Measurements from ENCODE around the gene FAN1. TPM values are rescaled to one million over a fixed set of nuclear protein-coding genes. Genes with fewer than 3 reads are reported as not detected.

FAN1 gene
- total and polyA plus RNA-seq, 2 donors (not counting 3 experiments of a cell fraction or from before 2014, with no cell fraction given), result 4.3 to 11.7 TPM

DNA sequence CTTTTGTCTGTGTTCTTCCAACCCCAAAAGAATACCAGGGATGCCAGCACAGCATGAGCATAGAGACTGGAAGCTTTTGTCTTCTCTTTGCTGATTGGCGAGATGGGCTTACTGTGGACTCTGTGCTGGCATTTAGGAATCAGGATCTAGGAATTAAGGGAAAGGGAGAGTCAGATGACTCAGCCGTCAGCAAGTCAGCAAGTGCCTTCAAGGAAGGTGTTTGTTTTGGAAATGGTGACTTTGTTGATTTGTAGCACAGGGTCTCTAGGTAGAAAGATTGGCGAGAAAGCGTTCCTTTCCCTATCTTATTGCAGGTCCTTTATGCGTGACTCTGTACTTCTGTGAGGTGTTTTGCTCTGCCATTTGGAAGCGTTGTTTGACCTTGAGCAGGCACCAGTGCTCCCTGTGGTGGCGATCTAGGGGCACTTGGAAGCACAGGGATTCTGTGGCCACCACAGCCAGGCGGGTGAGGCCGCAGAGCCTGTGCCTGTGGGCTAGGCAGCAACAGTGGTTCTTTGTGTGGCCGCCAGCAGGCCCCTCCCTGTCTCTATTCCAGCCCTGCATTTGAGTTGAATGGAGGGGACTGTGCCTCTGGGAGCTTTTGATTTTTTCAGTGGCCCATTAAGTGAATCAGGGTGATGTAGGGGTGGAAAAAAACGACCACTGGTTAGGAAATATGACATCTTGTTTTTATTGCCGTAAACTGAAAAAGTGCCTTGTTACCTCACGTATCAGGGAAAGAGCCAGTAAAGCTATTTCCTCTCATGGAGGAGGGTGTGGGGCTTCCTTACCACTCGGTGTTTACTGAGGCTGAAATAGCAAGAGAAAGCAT is 19.0 kb downstream of the FAN1 start:
- Histone ChIP-seq H3K27ac (ENCODE audit: insufficient read depth, low read depth, low read length) (peak overlapping the region; percentile 60), H3K36me3 (ENCODE audit: control insufficient read depth in 2 of 2, extremely low read depth in 1 of 2, insufficient read depth in 2 of 2, low read length in 2 of 2) (peaks cover 5 to 17% of the 10 kb centered on the region in 2 experiments), H3K9me3 (replicated peaks; ENCODE audit: control insufficient read depth, insufficient read depth, low read length) (no peaks in the 10 kb centered on the region), H2AFZ (ENCODE audit: low read depth, low read length) (peak overlapping the region; percentile 54), H3K9me1 (replicated peaks; ENCODE audit: control insufficient read depth, extremely low read depth, insufficient read depth, low read length) (no peaks in the 10 kb centered on the region), H3K4me1 (ENCODE audit: control insufficient read depth, extremely low read depth, insufficient read depth, low read length) (peaks cover 18% of the 10 kb centered on the region), H3K27me3 (ENCODE audit: control insufficient read depth in 2 of 2, insufficient read depth in 2 of 2, low read length in 2 of 2) (no peaks in the 10 kb centered on the region), H3K4me3 (replicated peaks in 1 of 3; ENCODE audit: insufficient read depth in 1 of 3, low read depth in 1 of 3, low read length in 3 of 3) (no peak overlapping the region), H3K4me2 (ENCODE audit: insufficient read depth, low read length) (peak overlapping the region; percentile 20), H3K79me2 (ENCODE audit: control insufficient read depth, insufficient read depth, low read length) (no peaks in the 10 kb centered on the region), H3K9ac (replicated peaks; ENCODE audit: extremely low read depth, insufficient read depth, low read length) (no peak overlapping the region), H4K20me1 (replicated peaks; ENCODE audit: control insufficient read depth, extremely low read depth, insufficient read depth, low read length) (no peaks in the 10 kb centered on the region)
- CTCF ChIA-PET, result interaction anchor here (0.7 to 3.8 kb wide), 5 partner anchors 9 to 206 kb away, joined by 3 to 24 read pairs (median 5); partner anchors contain the start of gene FAN1
- peak; percentile 83 for DNase-seq (ENCODE audit: low read depth, low spot score)
- peak; percentile 77 for FAIRE-seq
- dilution Hi-C loops (cut with MboI; ENCODE audit: extremely low pct_ligation_motif_present, low sequenced_read_pairs) (no loop called here), intact Hi-C loops (cut with micrococcal nuclease) (loop anchor here (1.0 kb wide), 1 partner anchor 19 kb away; the partner anchor contains the start of gene FAN1)
- no TSS peak for BruUV-seq (replicated peaks)
- TF ChIP-seq JUN (IDR thresholded peaks at IDR 0.05; ENCODE audit: borderline replicate concordance, insufficient read depth, insufficient read length, low read depth), result peak; percentile 39
- TF ChIP-seq, protein P1, sequence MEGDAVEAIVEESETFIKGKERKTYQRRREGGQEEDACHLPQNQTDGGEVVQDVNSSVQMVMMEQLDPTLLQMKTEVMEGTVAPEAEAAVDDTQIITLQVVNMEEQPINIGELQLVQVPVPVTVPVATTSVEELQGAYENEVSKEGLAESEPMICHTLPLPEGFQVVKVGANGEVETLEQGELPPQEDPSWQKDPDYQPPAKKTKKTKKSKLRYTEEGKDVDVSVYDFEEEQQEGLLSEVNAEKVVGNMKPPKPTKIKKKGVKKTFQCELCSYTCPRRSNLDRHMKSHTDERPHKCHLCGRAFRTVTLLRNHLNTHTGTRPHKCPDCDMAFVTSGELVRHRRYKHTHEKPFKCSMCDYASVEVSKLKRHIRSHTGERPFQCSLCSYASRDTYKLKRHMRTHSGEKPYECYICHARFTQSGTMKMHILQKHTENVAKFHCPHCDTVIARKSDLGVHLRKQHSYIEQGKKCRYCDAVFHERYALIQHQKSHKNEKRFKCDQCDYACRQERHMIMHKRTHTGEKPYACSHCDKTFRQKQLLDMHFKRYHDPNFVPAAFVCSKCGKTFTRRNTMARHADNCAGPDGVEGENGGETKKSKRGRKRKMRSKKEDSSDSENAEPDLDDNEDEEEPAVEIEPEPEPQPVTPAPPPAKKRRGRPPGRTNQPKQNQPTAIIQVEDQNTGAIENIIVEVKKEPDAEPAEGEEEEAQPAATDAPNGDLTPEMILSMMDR (IDR thresholded peaks at IDR 0.05; ENCODE audit: extremely low read depth in 1 of 2, insufficient read depth in 1 of 2, low read depth in 1 of 2, low read length in 2 of 2), result no peak
- no peak for TF ChIP-seq POLR2AphosphoS5 (IDR thresholded peaks at IDR 0.05; ENCODE audit: insufficient read depth, low read depth, low read length)
- TF ChIP-seq FOS (IDR thresholded peaks at IDR 0.05; ENCODE audit: borderline replicate concordance, insufficient read depth, low read length), result no peak
- POLR2A ChIA-PET, result no interaction called here
